ENCODE results near the gene GLP2R.

The GLP2R gene

DNA sequence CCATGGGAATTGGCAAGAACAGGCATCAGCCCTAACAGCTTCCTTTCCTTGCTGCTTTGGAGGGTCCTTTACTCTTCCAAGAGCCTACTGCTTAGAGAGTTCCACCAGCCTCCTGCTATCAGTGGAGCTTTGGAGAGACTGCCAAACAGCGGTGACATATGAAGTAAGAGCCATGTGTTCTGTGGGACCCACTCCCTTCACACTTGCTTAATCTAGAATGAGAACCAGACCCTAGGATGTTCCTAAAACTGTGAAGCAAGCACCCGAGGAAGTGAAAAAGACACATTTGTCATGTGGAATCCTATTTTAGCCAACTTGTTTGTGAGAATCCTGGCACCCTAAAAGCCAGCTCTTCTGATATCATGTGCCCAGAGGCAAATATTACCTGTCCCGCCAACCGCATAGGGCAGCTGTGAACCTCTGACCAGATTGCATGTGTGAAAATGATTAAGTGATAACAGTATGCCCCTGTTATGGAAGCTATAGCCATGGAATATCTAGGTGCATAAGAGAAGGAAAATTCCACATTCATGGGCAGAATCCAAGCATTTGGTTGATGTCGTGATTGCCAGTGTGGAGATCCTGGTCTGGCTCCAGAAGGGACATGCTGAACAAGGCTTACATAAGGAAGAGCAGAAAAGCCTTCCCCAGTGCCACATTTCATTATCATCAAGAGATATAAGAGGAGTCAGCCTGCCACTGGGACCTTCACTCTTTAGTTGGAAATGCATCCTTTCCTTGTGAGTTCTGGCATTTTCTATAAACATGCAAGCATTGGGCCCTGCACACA, 60.6 kb downstream of the GLP2R start:
- H4K91ac ChIP-seq (ENCODE audit: low read depth, low read length, poor library complexity): no peak overlapping the region
- H3K18ac ChIP-seq (ENCODE audit: low read length): no peak overlapping the region
- no peak overlapping the region for H2BK15ac ChIP-seq (ENCODE audit: low read length)
- no peak overlapping the region for H4K8ac ChIP-seq (ENCODE audit: low read depth, low read length)
- no peak overlapping the region for H3K9ac ChIP-seq (ENCODE audit: low read depth, low read length, poor library complexity)
- no peaks in the 10 kb centered on the region for H3K4me1 ChIP-seq (ENCODE audit: control insufficient read depth in 2 of 2, insufficient read depth in 1 of 2, low read depth in 1 of 2, low read length in 2 of 2)
- H2AFZ ChIP-seq (ENCODE audit: low read length): no peak overlapping the region
- H3K36me3 ChIP-seq (replicated peaks in 1 of 2; ENCODE audit: control insufficient read depth in 2 of 2, insufficient read depth in 2 of 2, low read length in 2 of 2): no peaks in the 10 kb centered on the region
- H3K4ac ChIP-seq (ENCODE audit: low read length): no peak overlapping the region
- DNase-seq (ENCODE audit: low spot score): no peak
- H2BK120ac ChIP-seq (ENCODE audit: low read depth, low read length): no peak overlapping the region
- H3K27ac ChIP-seq (replicated peaks; ENCODE audit: low read length): no peak overlapping the region
- H3K9me3 ChIP-seq (replicated peaks in 1 of 2; ENCODE audit: control insufficient read depth in 2 of 2, insufficient read depth in 1 of 2, low read depth in 1 of 2, low read length in 2 of 2): peaks cover 6 to 9% of the 10 kb centered on the region in 2 donors
- no peak overlapping the region for H3K4me3 ChIP-seq (ENCODE audit: low read length in 2 of 2)
- H3K4me2 ChIP-seq (ENCODE audit: insufficient read depth, low read length, poor library complexity, severe bottlenecking): no peak overlapping the region
- no peak overlapping the region for H3K23ac ChIP-seq (ENCODE audit: low read depth, low read length, poor library complexity)
- H3K79me1 ChIP-seq (ENCODE audit: low read depth, low read length): no peaks in the 10 kb centered on the region
- no peak overlapping the region for H2BK5ac ChIP-seq (ENCODE audit: low read length)
- no CpG with 5 or more reads among the region's 5 CpGs for WGBS, 2 donors (ENCODE audit: extremely low coverage in 2 of 2, insufficient read length in 2 of 2, insufficient replicate concordance in 1 of 2)
- H3K27me3 ChIP-seq (ENCODE audit: control insufficient read depth in 3 of 3, insufficient read depth in 3 of 3, low read depth in 1 of 3, low read length in 3 of 3): no peaks in the 10 kb centered on the region
- no peak overlapping the region for H2BK12ac ChIP-seq (ENCODE audit: low read length)
- no peak overlapping the region for H2AK5ac ChIP-seq (ENCODE audit: low read depth, low read length)
- no peak overlapping the region for H3K14ac ChIP-seq (ENCODE audit: low read length)

DNA sequence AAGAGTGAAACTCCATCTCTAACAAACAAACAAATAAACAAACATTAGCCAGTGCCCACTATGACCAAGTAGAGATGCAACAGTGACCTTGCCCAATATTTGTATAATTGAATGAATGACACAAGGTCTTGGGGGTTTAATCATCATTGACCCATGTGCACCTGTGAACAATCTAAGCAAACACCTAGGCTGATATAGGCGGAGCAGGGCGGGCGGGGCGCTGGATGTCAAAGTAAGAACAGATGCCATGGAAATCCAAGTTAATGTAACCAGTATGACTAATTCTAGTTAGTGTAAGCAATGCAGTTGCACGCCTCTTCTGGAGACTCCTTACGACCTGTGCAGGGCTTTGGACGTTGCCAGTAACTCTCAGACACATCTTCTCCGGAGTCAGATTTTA, 61.8 kb downstream of the GLP2R start:
- H3K79me1 ChIP-seq (ENCODE audit: low read depth, low read length): no peaks in the 10 kb centered on the region
- no peaks in the 10 kb centered on the region for H3K36me3 ChIP-seq (replicated peaks in 1 of 2; ENCODE audit: control insufficient read depth in 2 of 2, insufficient read depth in 2 of 2, low read length in 2 of 2)
- H3K14ac ChIP-seq (ENCODE audit: low read length): no peak overlapping the region
- no peak overlapping the region for H2AFZ ChIP-seq (ENCODE audit: low read length)
- no peak overlapping the region for H4K8ac ChIP-seq (ENCODE audit: low read depth, low read length)
- no peak overlapping the region for H2AK5ac ChIP-seq (ENCODE audit: low read depth, low read length)
- no peaks in the 10 kb centered on the region for H3K27me3 ChIP-seq (ENCODE audit: control insufficient read depth in 3 of 3, insufficient read depth in 3 of 3, low read depth in 1 of 3, low read length in 3 of 3)
- no peak overlapping the region for H2BK12ac ChIP-seq (ENCODE audit: low read length)
- no peak overlapping the region for H2BK5ac ChIP-seq (ENCODE audit: low read length)
- H4K91ac ChIP-seq (ENCODE audit: low read depth, low read length, poor library complexity): no peak overlapping the region
- H2BK120ac ChIP-seq (ENCODE audit: low read depth, low read length): no peak overlapping the region
- peaks cover 6% of the 10 kb centered on the region in 2 donors for H3K9me3 ChIP-seq (replicated peaks in 1 of 2; ENCODE audit: control insufficient read depth in 2 of 2, insufficient read depth in 1 of 2, low read depth in 1 of 2, low read length in 2 of 2)
- no peaks in the 10 kb centered on the region for H3K4me1 ChIP-seq (ENCODE audit: control insufficient read depth in 2 of 2, insufficient read depth in 1 of 2, low read depth in 1 of 2, low read length in 2 of 2)
- no peak overlapping the region for H2BK15ac ChIP-seq (ENCODE audit: low read length)
- WGBS, 2 donors (ENCODE audit: extremely low coverage in 2 of 2, insufficient read length in 2 of 2, insufficient replicate concordance in 1 of 2): no CpG with 5 or more reads among the region's 8 CpGs
- H3K27ac ChIP-seq (replicated peaks; ENCODE audit: low read length): no peak overlapping the region
- H3K23ac ChIP-seq (ENCODE audit: low read depth, low read length, poor library complexity): no peak overlapping the region
- no peak overlapping the region for H3K18ac ChIP-seq (ENCODE audit: low read length)
- H3K4me2 ChIP-seq (ENCODE audit: insufficient read depth, low read length, poor library complexity, severe bottlenecking): no peak overlapping the region
- DNase-seq (ENCODE audit: low spot score): no peak
- no peak overlapping the region for H3K4ac ChIP-seq (ENCODE audit: low read length)
- no peak overlapping the region for H3K4me3 ChIP-seq (ENCODE audit: low read length in 2 of 2)
- no peak overlapping the region for H3K9ac ChIP-seq (ENCODE audit: low read depth, low read length, poor library complexity)

DNA sequence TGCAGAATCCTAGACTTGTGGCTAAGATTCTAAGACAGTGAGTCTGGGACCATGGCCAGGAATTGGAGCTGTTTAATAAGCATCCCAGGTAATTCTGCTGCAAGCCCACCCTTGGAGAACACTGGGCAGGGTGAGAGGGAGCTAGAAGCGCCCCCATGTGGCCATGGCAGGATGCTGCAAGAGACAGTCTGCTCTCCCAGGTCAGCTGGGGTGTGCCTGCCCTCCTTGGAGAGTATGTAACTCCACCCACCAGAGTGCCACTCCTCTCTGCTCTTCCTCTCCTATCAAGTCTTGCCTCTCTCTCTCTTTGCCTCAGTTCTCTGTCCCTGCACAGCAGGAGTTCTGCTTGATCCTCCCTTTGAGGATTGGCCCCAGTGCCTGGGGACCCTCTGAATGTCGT, 64.4 kb downstream of the GLP2R start:
- Histone ChIP-seq H4K8ac (ENCODE audit: low read depth, low read length) (no peak overlapping the region), H3K4me2 (ENCODE audit: insufficient read depth, low read length, poor library complexity, severe bottlenecking) (no peak overlapping the region), H3K27ac (replicated peaks; ENCODE audit: low read length) (no peak overlapping the region), H3K14ac (ENCODE audit: low read length) (no peak overlapping the region), H2BK12ac (ENCODE audit: low read length) (no peak overlapping the region), H3K23ac (ENCODE audit: low read depth, low read length, poor library complexity) (no peak overlapping the region), H3K27me3 (ENCODE audit: control insufficient read depth in 3 of 3, insufficient read depth in 3 of 3, low read depth in 1 of 3, low read length in 3 of 3) (no peaks in the 10 kb centered on the region), H4K91ac (ENCODE audit: low read depth, low read length, poor library complexity) (no peak overlapping the region), H3K9ac (ENCODE audit: low read depth, low read length, poor library complexity) (no peak overlapping the region), H3K79me1 (ENCODE audit: low read depth, low read length) (no peaks in the 10 kb centered on the region), H3K4ac (ENCODE audit: low read length) (no peak overlapping the region), H2BK15ac (ENCODE audit: low read length) (no peak overlapping the region), H3K18ac (ENCODE audit: low read length) (no peak overlapping the region), H2AFZ (ENCODE audit: low read length) (no peak overlapping the region), H2BK120ac (ENCODE audit: low read depth, low read length) (no peak overlapping the region), H2AK5ac (ENCODE audit: low read depth, low read length) (no peak overlapping the region), H3K9me3 (replicated peaks in 1 of 2; ENCODE audit: control insufficient read depth in 2 of 2, insufficient read depth in 1 of 2, low read depth in 1 of 2, low read length in 2 of 2) (peaks cover 0 to 5% of the 10 kb centered on the region in 2 donors), H2BK5ac (ENCODE audit: low read length) (no peak overlapping the region), H3K4me3 (ENCODE audit: low read length in 2 of 2) (no peak overlapping the region), H3K36me3 (replicated peaks in 1 of 2; ENCODE audit: control insufficient read depth in 2 of 2, insufficient read depth in 2 of 2, low read length in 2 of 2) (no peaks in the 10 kb centered on the region), H3K4me1 (ENCODE audit: control insufficient read depth in 2 of 2, insufficient read depth in 1 of 2, low read depth in 1 of 2, low read length in 2 of 2) (no peaks in the 10 kb centered on the region)
- DNase-seq (ENCODE audit: low spot score): peak; percentile 31
- WGBS, 2 donors (ENCODE audit: extremely low coverage in 2 of 2, insufficient read length in 2 of 2, insufficient replicate concordance in 1 of 2): no CpG with 5 or more reads among the region's 2 CpGs

DNA sequence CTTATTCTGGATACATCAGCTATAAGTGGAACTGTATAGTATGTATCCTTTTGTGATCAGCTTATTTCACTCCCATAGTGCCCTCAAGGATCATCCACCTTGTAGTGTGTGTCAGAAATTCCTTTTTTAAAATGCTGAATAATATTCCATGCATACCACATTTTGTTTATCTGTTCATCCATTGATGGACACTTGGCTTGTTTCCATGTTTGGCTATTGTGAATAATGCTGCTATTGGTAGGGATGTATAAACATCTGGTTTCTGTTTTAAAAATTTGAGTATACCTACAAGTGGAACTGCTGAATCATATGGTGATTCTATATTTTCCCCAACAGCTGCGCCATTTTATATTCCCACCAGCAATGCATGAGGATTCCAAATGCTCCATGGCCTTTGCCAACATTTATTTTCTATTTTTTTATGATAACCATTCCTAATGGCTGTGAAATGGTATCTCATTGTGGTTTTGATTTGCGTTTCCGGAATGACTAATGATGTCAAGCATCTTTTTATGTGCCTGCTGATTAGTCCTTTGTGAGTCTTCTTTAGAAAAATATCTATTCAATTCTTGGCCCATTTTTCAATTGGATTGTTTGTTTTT, 67.8 kb downstream of the GLP2R start:
- Histone ChIP-seq H3K27me3 (ENCODE audit: control insufficient read depth in 3 of 3, insufficient read depth in 3 of 3, low read depth in 1 of 3, low read length in 3 of 3) (no peaks in the 10 kb centered on the region), H2BK15ac (ENCODE audit: low read length) (no peak overlapping the region), H4K91ac (ENCODE audit: low read depth, low read length, poor library complexity) (no peak overlapping the region), H2BK5ac (ENCODE audit: low read length) (no peak overlapping the region), H2AK5ac (ENCODE audit: low read depth, low read length) (no peak overlapping the region), H3K36me3 (replicated peaks in 1 of 2; ENCODE audit: control insufficient read depth in 2 of 2, insufficient read depth in 2 of 2, low read length in 2 of 2) (no peaks in the 10 kb centered on the region), H2AFZ (ENCODE audit: low read length) (no peak overlapping the region), H3K18ac (ENCODE audit: low read length) (no peak overlapping the region), H3K79me1 (ENCODE audit: low read depth, low read length) (no peaks in the 10 kb centered on the region), H3K4me1 (ENCODE audit: control insufficient read depth in 2 of 2, insufficient read depth in 1 of 2, low read depth in 1 of 2, low read length in 2 of 2) (peaks cover 0 to 5% of the 10 kb centered on the region in 2 donors), H2BK12ac (ENCODE audit: low read length) (no peak overlapping the region), H3K4ac (ENCODE audit: low read length) (no peak overlapping the region), H3K27ac (replicated peaks; ENCODE audit: low read length) (no peak overlapping the region), H3K14ac (ENCODE audit: low read length) (no peak overlapping the region), H3K4me2 (ENCODE audit: insufficient read depth, low read length, poor library complexity, severe bottlenecking) (no peak overlapping the region), H4K8ac (ENCODE audit: low read depth, low read length) (no peak overlapping the region), H2BK120ac (ENCODE audit: low read depth, low read length) (no peak overlapping the region), H3K9ac (ENCODE audit: low read depth, low read length, poor library complexity) (no peak overlapping the region), H3K4me3 (ENCODE audit: low read length in 2 of 2) (no peak overlapping the region), H3K23ac (ENCODE audit: low read depth, low read length, poor library complexity) (no peak overlapping the region), H3K9me3 (replicated peaks in 1 of 2; ENCODE audit: control insufficient read depth in 2 of 2, insufficient read depth in 1 of 2, low read depth in 1 of 2, low read length in 2 of 2) (peaks cover 0 to 2% of the 10 kb centered on the region in 2 donors)
- no peak for DNase-seq (ENCODE audit: low spot score)
- WGBS, 2 donors (ENCODE audit: extremely low coverage in 2 of 2, insufficient read length in 2 of 2, insufficient replicate concordance in 1 of 2): no CpG with 5 or more reads among the region's 3 CpGs
